ENCODE results near the gene TSPAN18. TPM values are rescaled to one million over a fixed set of nuclear protein-coding genes. Genes with fewer than 3 reads are reported as not detected.

Gene TSPAN18
- total RNA-seq, 1 experiment from 2014 or later = 0.77 TPM

DNA sequence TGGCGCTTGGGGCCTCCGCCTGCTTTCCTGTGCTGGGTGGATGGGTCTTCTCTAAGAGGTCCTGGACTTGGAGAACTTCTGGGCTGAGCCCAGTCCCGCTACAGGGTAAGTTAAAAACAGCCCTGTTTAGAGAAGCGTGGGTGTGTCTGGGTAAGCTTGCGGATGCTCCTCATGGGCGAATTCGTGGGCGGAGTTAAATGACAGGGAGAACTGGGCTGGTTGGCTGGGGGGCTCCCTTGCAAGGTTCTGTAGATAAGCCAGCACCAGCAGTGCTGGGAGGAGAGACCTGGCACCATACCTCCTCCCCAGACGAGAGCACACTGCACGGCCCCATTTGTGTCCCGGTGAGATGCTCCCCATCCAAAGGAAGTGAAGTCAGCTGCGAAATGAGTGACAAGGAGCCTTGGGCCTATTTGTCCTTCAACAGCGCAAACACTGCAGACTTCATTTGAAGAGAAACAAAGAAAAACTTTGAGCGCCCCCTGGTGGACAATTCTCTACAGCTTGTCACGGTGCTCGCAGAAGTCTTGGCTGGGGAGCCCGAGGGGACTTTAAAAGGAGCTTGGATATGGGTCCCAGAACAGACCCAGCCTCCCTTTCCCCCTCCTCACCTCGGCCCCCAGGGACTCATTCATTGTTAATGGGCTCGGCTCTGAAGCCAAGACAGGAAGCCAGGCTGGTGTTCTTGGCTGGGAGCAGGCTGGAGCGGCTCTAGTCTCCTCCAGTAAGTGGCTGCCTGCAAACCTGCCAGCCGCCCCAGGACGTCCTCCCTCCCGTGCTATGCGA lies 184.5 kb downstream of the TSPAN18 start:
- intact Hi-C loops (cut with micrococcal nuclease) = loop anchor here (1.0 to 5.0 kb wide), 3 partner anchors 183 to 354 kb away; no protein-coding TSS in a partner anchor
- TF ChIP-seq, protein P1, sequence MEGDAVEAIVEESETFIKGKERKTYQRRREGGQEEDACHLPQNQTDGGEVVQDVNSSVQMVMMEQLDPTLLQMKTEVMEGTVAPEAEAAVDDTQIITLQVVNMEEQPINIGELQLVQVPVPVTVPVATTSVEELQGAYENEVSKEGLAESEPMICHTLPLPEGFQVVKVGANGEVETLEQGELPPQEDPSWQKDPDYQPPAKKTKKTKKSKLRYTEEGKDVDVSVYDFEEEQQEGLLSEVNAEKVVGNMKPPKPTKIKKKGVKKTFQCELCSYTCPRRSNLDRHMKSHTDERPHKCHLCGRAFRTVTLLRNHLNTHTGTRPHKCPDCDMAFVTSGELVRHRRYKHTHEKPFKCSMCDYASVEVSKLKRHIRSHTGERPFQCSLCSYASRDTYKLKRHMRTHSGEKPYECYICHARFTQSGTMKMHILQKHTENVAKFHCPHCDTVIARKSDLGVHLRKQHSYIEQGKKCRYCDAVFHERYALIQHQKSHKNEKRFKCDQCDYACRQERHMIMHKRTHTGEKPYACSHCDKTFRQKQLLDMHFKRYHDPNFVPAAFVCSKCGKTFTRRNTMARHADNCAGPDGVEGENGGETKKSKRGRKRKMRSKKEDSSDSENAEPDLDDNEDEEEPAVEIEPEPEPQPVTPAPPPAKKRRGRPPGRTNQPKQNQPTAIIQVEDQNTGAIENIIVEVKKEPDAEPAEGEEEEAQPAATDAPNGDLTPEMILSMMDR (IDR thresholded peaks at IDR 0.05; ENCODE audit: unreplicated experiment) = peak; percentile 79
- H3K27ac Mint-ChIP-seq (ENCODE audit: low read depth, unreplicated experiment) = no peak overlapping the region
- H3K9me3 Mint-ChIP-seq (ENCODE audit: unreplicated experiment) = no peaks in the 10 kb centered on the region
- peak; percentile 82 for DNase-seq (ENCODE audit: unreplicated experiment)
- ChIA-PET CTCF (interaction anchor here (0.5 to 3.1 kb wide), 58 partner anchors 9 to 1054 kb away, joined by 3 to 57 read pairs (median 4); partner anchors contain the start of genes CD82 and TSPAN18), POLR2A (interaction anchor here (0.8 to 1.1 kb wide), 2 partner anchors 347 to 355 kb away, joined by 5 to 7 read pairs; no protein-coding TSS in a partner anchor)
- no peak overlapping the region for H3K4me3 Mint-ChIP-seq (ENCODE audit: unreplicated experiment)
- no peaks in the 10 kb centered on the region for H3K4me1 Mint-ChIP-seq (ENCODE audit: insufficient read depth, unreplicated experiment)
- no TSS peak for BruUV-seq (replicated peaks)
- no peaks in the 10 kb centered on the region for H3K27me3 Mint-ChIP-seq (ENCODE audit: insufficient read depth, unreplicated experiment)
- peaks cover 4% of the 10 kb centered on the region for H3K36me3 Mint-ChIP-seq (ENCODE audit: insufficient read depth, unreplicated experiment)

DNA sequence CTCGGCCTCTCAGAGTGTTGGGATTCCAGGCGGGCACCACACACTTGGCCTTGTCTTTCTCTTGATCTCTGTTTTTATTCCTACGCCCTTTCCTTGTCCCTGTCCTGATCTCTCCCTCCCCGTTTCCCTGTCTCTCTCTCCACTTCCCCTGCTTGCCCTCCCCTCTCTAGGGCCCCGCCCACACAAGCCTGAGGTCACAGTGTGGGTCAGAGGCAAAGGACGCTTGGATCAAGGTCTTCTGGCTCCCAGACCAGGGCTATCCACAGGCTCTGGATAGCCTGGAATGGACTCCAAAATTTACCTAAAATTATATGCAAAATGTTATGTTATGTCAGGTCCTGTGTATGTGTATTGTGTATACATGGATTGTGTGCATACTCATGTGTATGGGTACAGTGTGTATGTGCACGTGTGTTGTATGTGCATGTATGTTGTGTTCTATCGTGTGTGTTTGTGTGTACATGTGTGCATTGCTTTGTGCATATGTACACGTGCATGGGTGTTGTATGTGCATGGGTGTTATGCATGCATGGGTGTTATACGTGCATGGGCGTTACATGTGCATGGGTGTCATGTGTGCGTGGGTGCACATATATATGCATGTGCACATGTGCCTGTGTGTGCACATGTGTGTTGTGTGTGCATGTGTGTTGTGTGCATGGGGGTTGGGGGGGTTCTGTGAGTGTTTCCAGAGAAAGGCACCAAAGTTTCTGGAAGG lies 185.7 kb downstream of the TSPAN18 start:
- H3K4me3 Mint-ChIP-seq (ENCODE audit: unreplicated experiment) = no peak overlapping the region
- no peak overlapping the region for H3K27ac Mint-ChIP-seq (ENCODE audit: low read depth, unreplicated experiment)
- CTCF ChIA-PET = interaction anchor here (0.6 to 3.1 kb wide), 16 partner anchors 10 to 1282 kb away, joined by 3 to 57 read pairs (median 6); no protein-coding TSS in a partner anchor
- no peaks in the 10 kb centered on the region for H3K4me1 Mint-ChIP-seq (ENCODE audit: insufficient read depth, unreplicated experiment)
- peaks cover 8% of the 10 kb centered on the region for H3K27me3 Mint-ChIP-seq (ENCODE audit: insufficient read depth, unreplicated experiment)
- intact Hi-C loops (cut with micrococcal nuclease) = loop anchor here (5.0 kb wide), 1 partner anchor 355 kb away; no protein-coding TSS in a partner anchor
- POLR2A ChIA-PET = no interaction called here
- peaks cover 4% of the 10 kb centered on the region for H3K36me3 Mint-ChIP-seq (ENCODE audit: insufficient read depth, unreplicated experiment)
- H3K9me3 Mint-ChIP-seq (ENCODE audit: unreplicated experiment) = no peaks in the 10 kb centered on the region
- TF ChIP-seq, protein P1 (IDR thresholded peaks at IDR 0.05; ENCODE audit: unreplicated experiment) = no peak
- no TSS peak for BruUV-seq (replicated peaks)
- no peak for DNase-seq (ENCODE audit: unreplicated experiment)

DNA sequence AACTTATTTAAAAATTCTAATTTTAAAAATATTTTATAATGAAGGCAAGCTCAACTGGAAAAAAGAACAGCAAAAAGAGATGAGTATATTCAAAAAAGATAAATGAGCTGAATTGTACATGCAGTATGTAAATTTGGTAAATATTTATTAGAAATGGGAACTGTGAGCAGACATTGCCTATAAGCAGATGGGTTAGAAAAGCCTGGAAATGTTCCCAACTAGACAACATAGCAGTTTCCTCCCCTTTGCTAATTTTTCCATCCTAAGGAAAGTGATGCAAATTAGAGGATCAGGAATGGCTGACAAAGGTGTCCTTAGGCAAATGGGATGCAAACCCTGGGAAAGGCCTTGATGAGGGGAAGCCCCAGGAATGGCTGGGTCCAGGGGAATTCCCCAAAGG lies 186.7 kb downstream of the TSPAN18 start:
- no TSS peak for BruUV-seq (replicated peaks)
- no peak overlapping the region for H3K27ac Mint-ChIP-seq (ENCODE audit: low read depth, unreplicated experiment)
- H3K9me3 Mint-ChIP-seq (ENCODE audit: unreplicated experiment) = no peaks in the 10 kb centered on the region
- peaks cover 18% of the 10 kb centered on the region for H3K27me3 Mint-ChIP-seq (ENCODE audit: insufficient read depth, unreplicated experiment)
- TF ChIP-seq, protein P1 (IDR thresholded peaks at IDR 0.05; ENCODE audit: unreplicated experiment) = no peak
- no peak for DNase-seq (ENCODE audit: unreplicated experiment)
- peaks cover 4% of the 10 kb centered on the region for H3K36me3 Mint-ChIP-seq (ENCODE audit: insufficient read depth, unreplicated experiment)
- ChIA-PET CTCF (interaction anchor here (0.9 to 1.1 kb wide), 2 partner anchors 188 to 358 kb away, joined by 3 read pairs; no protein-coding TSS in a partner anchor), POLR2A (no interaction called here)
- intact Hi-C loops (cut with micrococcal nuclease) = loop anchor here (5.0 kb wide), 1 partner anchor 356 kb away; no protein-coding TSS in a partner anchor
- H3K4me3 Mint-ChIP-seq (ENCODE audit: unreplicated experiment) = no peak overlapping the region
- H3K4me1 Mint-ChIP-seq (ENCODE audit: insufficient read depth, unreplicated experiment) = no peaks in the 10 kb centered on the region

DNA sequence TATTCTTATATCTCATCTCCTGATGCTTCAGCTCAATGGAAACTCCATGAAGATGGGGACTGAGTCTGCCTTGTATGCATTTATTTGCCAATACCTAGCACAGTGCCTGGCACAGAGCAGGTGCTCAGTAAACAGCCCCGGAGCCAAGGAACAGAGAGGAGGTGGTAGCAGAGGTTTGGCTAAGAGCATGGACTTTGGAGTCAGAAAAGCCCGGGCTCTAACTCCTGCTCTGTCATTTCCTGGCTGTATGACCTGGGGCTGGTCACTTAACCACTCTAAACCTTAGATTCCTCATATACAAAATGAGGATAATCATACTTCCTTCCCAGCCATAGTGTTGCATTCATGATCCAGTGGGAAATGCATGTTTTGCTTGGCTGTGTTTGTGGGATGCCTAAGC lies 187.3 kb downstream of the TSPAN18 start:
- Mint-ChIP-seq H3K4me1 (ENCODE audit: insufficient read depth, unreplicated experiment) (no peaks in the 10 kb centered on the region), H3K36me3 (ENCODE audit: insufficient read depth, unreplicated experiment) (peaks cover 4% of the 10 kb centered on the region), H3K27ac (ENCODE audit: low read depth, unreplicated experiment) (no peak overlapping the region), H3K27me3 (ENCODE audit: insufficient read depth, unreplicated experiment) (peaks cover 21% of the 10 kb centered on the region), H3K4me3 (ENCODE audit: unreplicated experiment) (no peak overlapping the region), H3K9me3 (ENCODE audit: unreplicated experiment) (no peaks in the 10 kb centered on the region)
- ChIA-PET POLR2A (no interaction called here), CTCF (interaction anchor here (0.7 to 1.3 kb wide), 6 partner anchors 18 to 369 kb away, joined by 3 to 5 read pairs (median 3); no protein-coding TSS in a partner anchor)
- TF ChIP-seq, protein P1 (IDR thresholded peaks at IDR 0.05; ENCODE audit: unreplicated experiment) = no peak
- no TSS peak for BruUV-seq (replicated peaks)
- DNase-seq (ENCODE audit: unreplicated experiment) = no peak
- intact Hi-C loops (cut with micrococcal nuclease) = loop anchor here (5.0 kb wide), 1 partner anchor 357 kb away; no protein-coding TSS in a partner anchor

Data from MCF 10A (cell line).